GM19043 (cell line): ENCODE measurements around the gene EML5.
"Not testable (repeated sequence)": the region's sequence is repeated elsewhere in the genome, so short reads cannot be mapped to it uniquely, and the experiment has no call there.

Source experiments
- ATAC-seq: cut with Tn5 transposase; IDR thresholded peaks from one replicate; pipeline ENCODE4 v1.9.1; 2021; ENCODE audit warnings: low read depth; ENCODE audit not compliant: unreplicated experiment

EML5 gene

DNA sequence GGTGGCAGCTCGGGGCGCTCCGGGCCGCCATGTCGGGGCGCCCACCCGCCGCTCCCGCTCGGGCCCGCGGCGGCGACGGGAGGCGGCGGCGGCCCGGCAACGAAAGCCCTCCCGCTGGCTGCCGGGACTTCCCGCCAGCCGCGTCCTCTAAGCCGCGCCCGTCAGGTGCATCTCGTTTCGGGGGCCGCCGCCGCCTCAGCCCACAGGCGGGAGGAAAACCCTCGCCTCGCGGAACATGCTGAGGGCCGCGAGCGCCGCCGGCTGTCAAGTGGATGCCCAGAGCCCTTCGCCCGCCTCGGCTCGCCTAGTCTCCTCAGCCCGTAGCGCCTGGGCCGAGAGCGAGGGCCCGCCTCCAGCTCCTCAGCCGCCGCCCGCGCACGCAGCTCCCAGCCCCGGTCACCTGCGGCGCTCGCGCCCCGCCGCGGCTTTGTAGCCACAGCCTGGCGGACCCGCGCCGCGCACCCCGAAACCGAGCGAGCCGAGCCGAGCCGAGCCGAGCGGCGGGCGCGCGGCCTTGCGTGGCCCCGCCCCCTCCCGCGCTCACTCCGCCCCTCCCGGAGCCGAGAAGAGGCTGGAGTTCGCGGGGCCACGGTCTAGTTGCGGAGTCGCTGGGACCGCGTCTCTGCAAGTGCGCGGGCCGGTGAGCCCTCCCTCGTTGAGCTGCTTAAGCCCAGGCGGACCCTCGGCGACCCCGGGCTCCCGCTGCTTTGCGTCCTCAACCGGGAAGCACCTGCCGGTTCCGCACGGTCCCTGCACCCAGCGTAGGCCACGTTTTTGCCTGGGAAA, at the start of gene EML5:
EML5 (minus strand) TSS at position 481 of the 786 bp plus-strand sequence; CDS start at position 31, 450 bp downstream.
- peak; percentile 85 for ATAC-seq

DNA sequence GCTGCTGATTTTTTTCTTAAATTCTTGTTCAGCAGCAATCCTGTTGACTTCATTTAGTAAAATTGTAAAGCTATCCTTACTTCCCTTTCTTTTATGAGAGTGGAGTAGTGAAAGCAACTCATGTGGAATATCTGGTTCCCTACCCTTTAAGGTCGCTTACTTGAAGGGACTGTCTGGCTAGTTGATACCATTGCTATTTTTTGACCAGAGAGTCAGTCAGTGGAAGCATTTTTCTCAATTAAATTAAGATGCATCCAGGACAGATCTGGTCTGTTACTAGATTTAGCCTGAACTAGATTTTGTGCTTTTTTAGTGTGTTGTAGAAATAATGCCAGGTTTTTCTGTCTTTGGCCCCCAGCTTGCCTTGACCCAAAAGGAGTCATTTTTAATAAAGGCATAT, 49.7 kb upstream of the EML5 start:
- no peak for ATAC-seq

DNA sequence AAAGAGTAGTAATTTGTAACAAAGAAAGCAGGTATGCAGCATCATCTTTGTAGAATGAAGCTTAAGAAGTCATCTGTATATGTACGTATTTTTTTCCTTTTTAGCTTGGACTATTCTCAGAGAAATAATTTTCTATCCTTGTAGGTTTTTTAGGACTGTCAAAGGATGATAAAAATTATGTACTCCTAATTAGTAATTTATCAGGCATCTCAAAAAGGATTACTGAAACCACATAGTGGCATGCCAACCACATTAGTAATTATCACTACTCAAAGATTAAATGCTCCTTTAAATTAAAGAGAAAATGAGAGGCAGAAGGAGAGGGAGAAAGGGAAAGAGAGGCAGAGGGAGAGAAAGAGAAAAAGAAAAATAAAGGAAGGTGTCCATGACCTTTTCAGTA, 49.0 kb upstream of the EML5 start:
- no peak for ATAC-seq

DNA sequence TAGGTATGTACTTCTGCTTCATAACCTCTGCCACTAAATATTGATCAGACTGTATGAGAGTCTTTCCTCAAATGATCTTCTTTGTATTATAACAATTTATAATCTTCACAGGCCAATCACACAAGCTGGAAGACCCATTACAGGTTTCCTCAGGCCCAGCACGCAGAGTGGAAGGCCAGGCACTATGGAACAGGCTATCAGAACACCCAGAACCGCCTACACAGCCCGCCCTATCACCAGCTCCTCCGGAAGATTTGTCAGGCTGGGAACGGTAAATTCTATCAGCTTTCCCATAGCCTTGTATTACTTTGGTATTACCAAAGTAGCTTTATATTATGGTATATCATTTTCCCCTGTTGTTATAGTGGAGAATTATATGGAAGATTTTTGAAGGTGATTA, 48.2 kb upstream of the EML5 start:
- ATAC-seq = no peak

DNA sequence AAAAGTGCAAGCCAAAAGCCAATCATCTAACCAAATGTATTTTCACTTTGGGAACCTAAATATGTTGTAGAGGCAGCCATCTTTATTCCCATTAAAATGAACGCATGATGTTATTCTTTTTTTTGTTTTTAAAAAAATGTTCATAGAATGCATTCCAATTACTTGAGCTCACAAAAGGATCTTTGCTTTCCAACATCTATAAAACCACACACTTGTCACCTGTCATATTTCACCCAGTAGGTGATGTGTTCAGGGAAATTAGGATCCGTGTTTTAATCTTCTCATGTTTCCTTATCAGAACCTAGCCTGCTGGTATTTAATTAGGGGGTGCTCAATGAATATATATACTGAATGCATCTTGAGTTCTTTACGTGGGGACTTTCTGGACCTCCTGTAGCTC, 45.3 kb upstream of the EML5 start:
- no peak for ATAC-seq

DNA sequence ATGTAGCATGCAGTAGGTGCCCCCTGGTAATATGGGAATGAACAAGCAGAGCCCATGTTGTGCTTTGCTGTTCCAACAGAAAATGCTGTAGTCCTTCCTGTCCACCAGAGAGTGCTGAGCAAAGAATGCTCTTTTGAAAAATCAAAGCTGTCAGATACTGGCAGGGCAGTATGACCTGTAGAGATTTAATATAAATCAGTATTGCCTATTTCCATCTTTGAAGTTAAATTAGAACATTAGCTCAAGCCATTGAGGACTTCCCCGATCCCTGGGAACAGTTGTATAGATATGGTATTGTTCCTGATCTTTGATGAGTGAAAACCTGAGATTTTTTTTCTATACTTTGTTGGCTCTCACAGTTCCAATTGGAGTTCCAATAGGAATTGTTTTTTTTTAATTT, 44.7 kb upstream of the EML5 start:
- ATAC-seq = no peak

DNA sequence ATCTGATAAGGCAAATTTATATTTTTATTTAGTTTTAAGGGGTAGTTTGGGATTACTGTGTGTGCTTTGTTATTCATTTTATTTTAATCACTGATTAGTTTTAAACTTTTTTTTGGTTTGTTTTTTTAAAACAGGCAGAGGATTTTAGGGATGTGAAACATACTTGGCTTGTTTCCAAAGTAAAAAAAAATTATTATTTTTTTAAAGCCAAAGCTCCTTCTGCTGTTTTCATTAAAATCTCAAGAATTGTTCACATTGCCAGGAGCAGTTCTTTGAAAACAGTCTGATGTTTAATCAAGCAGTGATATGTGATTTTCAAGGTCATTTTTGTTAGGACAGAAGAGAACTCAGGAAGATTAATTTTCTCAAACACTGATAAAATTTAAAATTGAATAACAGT, 42.9 kb upstream of the EML5 start:
- ATAC-seq = no peak

DNA sequence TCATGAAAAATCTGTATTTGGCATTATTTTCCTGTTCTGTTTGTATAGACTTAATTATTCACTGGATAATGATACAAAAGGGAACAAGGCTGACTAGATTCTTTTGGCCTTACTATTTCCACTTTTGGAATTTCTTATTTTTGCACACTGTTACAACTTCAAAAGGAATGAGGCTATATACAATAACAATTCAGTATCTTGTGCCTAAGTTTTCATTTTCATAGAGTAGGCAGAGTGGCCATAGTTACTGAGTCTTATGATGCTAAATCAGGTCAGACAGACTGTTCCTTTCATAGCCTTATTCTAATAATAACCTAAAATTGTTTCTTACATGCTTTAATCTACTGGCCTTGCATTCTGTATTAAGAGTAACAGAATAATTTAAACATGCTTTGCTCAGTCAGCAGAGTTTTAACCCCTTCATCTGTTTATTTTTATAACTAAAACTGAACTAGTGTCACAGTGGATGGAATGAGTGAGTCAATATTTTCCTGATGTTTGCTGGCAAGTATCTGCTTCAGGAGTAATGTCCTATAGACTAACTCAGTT, 42.2 kb upstream of the EML5 start:
- ATAC-seq = no peak

DNA sequence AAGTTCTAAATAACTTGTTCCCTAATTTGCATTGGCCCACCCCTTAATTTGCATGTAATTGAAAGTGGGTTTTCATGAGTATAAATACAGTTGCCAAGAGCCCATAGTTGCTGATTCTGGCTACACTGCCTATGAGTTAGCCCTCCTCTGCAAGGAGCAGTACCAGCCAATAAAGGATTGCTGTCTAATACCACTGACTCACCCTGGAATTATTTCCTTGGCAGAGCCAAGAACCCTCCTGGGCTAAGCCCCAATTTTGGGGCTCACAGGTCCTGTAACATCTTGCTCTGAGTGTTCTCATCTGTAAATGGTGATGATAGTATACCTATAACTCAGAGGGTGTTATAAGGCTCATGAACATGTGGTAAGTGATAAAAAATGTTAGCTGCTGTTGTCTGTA, 38.5 kb upstream of the EML5 start:
- no peak for ATAC-seq

DNA sequence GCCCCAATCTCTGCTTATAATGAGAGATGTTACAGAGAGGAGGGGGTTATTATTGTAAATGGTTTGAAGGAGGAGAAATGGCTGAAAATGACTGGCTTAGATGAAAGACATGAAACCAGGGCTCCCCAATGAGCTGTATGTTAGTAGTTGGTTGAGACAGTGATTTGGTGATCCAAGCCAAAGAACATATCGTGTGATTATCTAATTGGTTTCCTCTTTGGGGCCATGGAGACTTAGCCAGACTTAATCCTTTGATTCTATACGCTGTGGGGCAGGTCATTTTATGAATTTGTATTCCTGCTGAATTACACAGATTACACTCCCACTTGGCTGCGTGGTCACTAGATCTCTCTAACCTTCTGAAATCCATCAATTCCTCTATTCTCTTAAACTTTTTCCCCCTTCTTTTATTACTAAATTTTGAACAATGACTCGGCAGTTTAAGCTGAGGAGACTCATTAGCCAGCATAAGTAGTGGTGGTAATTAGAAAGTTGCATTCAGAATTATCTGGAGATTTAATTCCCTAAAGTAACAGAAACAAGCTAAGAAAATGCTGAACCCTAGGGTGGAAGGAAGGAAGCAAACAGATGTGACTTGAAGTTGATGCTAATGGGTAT, 37.0 kb upstream of the EML5 start:
- ATAC-seq = no peak

DNA sequence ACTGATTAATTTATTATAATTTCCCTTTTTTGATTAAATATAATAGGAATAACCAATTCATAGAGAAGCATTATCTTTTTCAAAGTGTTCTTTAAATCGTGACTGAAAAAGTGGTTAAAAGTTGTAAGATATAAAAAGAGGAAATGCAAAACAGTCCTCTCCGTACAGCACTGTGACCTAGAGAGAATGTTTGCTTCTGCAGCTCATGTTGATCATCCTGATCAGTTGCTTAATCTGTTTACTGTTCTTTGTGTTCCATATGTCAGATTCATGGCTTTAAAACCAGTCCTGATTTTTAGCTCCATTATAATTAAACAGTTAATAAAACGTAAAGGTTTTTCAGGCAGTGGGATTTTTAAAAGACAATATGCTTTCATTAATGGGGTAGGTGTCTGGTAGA, 36.4 kb upstream of the EML5 start:
- no peak for ATAC-seq

DNA sequence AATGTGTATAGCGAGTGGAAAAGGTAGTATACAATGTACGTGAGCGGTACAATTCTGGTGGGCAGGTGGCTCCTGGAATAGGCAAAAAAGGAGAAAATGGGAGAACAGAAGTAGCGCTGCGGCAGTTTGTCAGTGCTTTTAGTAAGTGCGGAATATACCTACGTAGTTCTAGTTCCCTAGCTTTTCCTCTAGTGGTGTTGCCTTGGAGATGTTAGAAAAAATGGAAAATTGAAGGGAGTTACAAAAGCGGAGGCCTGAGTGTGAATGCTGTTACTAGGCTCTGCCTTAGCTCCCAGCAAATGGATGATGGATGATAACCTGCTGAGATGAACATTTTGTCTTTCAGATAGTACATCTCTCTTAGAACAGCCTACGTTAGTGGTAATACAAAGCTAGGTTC, 32.8 kb upstream of the EML5 start:
- no peak for ATAC-seq

DNA sequence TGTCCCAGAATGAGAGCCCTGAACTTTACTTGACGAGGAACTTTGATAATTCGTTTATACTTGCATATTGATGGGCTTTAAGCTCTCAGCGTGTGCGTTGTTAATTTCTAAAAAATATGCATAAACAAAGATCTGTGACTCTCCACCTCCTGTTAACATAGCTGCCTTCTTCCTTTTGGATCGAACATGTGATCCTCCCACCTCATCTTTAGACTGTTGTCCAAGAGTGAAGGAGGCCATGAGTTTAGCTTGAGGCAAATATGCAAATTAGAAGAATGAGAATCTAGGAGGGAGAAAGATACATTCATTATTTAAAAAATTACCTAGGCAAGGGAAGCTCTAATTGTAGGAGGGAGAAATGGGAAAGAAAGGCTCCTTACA, 32.3 kb upstream of the EML5 start:
- no peak for ATAC-seq

DNA sequence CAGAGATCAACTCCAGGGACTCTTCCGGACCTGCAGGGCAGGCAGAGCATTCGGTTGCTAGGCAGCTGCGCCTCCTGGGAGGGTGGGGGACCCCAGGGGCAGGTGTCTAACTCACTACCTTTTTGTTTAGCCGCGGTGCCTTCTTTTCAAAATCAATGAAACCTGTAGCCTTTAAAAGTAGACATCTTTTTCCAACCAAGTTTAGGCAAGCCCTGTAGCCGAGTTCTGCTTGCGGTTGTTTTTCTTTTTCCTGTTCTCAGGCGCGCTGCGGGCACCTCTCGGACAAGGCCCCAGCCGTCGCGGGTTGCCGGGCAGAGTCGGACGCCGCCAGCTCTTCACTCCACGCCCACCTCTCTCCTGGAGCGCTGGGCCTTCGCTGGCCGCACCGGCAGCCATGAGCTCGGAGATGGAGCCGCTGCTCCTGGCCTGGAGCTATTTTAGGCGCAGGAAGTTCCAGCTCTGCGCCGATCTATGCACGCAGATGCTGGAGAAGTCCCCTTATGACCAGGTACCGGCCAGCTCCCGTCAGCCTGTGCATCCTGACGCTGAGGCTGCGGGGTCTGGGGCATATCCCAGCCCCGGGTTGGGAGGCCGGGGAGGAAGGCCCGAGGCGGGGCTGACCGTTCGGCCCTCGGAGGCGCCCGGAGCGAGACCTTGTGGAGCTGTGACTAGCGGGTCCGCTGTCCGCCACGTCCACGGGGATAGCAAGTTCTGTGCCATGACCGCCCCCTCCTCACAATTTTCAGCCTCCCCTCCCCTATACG, 31.7 kb upstream of the EML5 start, which contains the start of gene TTC8:
TTC8 (plus strand) TSS at position 338 of the 764 bp plus-strand sequence; CDS start at position 395, 57 bp downstream.
- peak; percentile 98 for ATAC-seq

DNA sequence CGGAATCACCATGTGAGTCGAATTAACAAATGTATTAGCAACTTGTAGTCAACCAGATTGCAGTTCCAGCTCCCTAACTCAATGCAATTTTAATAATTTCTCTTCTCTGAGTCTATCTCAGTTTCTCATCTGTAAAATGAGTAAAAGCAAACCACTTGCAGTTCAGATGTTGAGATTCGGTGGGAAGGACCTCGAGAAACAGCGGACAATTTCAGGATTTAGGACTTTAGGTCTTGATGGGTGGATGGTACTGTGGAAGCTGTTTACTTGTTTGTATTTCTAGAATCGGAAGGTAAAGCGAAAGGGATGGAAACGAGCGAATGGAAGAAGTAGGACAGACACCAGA, 31.2 kb upstream of the EML5 start:
- peak; percentile 1 for ATAC-seq

DNA sequence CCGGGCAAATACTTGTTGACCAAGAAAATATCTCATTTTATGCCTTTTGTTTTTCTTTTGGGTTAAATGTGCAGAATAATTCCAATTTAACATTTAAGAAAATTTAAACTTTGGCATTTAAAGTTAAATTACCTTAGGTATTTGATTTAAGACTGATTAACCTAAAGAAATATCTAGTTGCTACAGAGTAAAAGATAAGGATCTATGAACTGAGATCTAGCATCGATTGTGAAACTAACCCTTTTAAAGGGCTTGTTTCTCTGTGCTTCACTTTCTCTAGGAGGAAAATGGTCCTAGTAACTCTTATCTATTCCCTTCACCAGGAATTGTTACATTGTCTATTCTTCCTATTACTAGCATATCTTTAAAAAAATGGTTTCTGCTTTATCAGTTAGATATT, 29.1 kb upstream of the EML5 start:
- ATAC-seq = no peak

DNA sequence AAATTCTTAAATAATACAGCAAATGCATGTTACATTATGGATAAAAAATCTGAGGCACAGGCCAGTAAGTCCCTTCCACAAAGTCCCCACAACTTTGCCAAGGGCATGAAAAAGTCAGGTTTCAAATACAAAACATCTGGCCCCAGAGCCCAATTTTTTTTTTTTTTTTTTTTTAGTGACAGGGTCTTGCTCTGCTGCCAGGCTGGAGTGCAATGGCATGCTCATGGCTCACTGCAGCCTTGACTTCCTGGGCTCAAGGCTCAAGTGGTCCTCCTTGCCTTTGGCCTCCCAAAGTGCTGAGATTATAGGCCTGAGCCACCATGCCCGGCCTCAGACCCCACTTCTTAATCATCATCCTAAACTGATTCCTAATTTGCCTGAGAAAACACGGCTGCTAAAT, 28.6 kb upstream of the EML5 start:
- ATAC-seq = no peak

DNA sequence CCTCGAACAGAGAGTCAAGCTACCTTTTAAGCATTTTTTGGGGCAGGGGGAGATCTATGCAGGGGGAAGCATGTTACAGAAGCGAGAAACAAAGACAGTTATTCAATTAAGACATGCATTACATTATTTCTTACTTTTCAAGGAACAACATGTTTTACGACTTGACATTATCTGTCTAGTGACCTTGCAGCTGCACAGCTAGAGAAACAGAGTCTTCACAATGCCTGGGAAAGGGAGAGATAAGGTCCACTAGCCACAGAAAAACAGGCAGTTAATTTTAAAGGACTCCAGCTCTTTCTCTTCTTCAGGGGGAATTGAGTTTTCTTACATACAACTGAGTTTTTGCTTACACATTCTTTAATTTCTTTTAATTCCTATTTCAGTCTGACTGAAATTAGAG, 26.9 kb upstream of the EML5 start:
- not testable (repeated sequence) for ATAC-seq

DNA sequence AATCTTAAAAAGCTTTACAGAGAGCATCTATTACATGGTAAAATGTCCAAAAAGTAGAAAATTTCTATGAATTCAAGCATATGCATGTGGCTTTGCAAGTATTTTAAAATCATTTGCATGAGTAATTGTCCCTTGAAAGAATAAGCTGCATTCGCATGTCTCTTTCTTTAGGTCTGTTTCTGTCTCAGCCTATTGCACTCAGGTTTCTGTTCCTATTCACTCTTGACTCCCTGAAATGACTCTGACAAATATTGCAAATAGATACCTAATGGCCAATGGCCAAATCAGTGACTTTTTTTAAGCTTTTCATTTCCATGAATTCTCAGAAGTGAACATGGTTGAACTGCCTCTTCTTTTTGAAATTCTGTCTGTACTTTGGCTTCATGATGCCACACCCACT, 25.3 kb upstream of the EML5 start:
- ATAC-seq = no peak

DNA sequence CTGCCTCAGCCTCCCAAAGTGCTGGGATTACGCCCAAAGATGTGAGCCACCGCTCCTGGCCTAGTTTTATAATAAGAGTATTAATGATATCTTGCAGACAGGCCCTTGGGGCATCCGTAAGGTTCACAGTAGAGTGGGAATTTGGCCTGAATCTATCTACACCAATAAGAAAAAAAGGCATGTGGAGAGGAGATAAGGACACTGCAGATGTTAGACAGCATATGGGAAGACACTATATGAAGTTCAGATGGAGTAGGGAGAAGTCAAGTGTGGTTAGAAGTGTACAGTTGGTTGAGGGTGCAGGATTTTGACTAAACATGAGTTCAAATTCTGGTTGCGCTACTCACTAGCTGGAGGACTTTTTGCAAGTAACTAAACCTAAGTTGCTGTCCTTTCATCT, 23.2 kb upstream of the EML5 start:
- ATAC-seq = no peak

DNA sequence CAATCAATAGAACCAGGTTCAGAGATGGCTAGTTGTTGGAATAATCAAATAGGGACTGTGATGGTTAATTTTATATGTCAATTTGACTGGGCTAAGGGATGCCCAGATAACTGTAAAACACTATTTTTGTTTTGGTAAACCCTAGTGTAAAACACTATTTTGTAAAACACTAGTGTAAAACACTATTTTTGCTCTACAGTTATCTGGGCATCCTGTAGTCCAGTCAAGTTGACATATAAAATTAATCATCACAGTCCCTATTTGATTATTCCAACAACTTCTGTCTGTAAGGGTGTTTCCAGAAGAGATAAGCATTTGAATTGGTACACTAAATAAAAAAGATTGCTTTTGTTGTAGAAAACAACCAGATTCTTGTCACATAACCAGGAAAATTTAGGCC, 15.6 kb upstream of the EML5 start:
- ATAC-seq = no peak
